Stimulated activated CD8-positive, alpha-beta memory T cell treated with anti-CD3 and anti-CD28 coated beads, Interleukin-15, amount 100 ng/mL, for 24 hours (primary cell): Measurements from ENCODE around the gene NEK7.

Source experiments
- DNase-seq: peaks from one replicate; pipeline ENCODE4 v3.0.0-alpha.2; 2020; ENCODE audit warnings: low read depth

NEK7 gene

DNA sequence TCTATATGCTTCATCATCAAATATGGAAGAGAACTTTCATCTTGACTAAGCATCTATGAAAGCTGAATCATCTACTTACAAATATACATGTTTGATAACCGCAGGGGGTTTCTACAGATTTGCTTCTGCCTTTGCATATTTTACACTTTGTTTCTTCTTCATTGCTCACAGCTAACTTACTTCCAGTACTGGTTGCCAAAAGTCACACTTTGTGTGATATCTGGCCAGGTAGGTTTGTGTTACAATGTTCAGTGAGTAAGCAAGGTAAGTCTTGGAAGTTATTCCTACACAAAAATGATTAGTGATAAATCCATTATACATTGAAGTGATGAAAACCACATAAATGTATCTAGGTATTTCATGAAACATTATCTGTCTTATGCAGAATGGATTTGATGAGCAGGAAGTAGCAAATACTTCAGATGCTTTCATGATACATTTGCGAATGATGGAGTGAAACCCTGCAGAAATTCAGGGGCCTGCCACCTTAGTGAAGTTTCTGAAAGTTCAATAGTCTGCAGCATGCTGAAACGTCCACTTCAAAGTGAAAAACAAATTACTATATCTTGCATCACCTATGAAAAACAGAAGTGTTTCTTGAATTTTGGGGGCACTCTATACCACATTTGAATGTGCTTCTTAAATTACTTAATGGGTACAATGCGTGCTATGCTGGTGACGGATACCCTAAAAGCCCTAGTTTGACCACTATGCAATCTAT lies 196.3 kb downstream of the NEK7 start:
- DNase-seq, result no peak

DNA sequence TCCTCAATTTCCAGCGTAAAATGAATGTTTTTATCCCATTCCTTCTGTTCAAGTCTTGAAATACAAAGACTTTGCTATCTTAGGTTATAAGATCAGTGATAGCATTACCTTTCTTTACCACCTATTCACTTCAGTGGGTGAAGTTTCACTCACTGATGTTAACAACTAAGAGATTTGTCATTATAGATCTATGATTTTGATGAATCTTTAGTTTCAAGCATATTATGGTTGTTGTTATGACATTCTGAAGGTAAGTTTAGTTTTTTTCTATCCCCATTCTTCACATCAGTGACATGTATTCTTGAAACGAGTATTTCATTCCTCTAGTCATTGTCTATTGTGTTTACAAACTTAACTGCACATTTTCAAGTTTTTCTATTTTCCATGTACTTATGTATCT lies 201.1 kb downstream of the NEK7 start:
- DNase-seq, result no peak

DNA sequence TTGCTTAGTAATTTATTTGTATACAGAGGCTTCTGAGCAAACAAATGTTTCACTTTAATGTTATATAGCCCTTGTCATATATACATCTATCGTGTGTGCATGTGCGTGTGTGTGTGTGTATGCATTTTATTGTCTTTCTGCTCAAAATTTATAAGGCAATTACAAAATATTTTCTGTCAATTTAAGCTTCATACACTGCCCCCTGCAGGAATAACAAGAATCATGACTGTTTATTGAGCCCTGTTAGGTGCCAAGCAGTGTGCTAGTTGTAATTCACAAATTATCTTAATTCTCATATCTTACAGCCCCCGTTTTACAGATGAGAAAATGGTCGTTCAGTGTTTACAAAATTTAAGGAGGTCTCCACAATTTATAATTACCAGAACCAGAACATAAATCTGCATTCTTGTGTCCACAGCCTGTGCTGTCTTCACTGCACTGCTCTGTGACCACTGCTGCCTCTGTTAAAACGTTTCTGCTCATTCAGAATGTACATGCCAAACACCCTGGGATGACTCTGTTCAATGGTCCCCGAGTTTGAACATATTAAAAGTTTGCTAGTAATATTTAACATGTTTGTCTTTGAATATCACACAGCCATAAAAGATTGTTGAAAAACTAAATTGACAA lies 202.3 kb downstream of the NEK7 start:
- DNase-seq, result no peak

DNA sequence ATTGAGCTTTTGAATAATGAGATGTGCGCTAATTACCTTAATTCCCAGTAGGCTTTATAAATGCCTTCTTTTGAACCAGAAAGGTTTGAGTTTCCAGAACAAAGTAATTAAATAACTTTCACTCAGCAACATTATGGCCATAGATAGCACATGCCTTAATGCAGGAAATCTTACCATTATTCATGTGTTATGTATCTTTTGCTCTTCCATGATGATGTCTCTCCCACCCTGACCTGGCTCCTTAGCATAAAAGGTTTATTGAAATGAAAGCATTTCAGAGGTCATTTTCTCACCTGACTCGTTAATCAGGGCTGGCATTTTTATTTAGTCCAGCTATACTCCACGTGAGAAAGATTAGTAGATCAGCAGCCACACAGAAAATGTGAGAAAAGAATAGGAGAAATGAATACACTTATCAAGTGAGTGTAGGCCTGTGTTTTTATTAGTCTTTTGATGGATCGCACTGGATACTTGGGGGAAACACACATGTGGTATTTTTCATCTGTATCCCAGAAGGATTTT lies 203.5 kb downstream of the NEK7 start:
- DNase-seq, result no peak

DNA sequence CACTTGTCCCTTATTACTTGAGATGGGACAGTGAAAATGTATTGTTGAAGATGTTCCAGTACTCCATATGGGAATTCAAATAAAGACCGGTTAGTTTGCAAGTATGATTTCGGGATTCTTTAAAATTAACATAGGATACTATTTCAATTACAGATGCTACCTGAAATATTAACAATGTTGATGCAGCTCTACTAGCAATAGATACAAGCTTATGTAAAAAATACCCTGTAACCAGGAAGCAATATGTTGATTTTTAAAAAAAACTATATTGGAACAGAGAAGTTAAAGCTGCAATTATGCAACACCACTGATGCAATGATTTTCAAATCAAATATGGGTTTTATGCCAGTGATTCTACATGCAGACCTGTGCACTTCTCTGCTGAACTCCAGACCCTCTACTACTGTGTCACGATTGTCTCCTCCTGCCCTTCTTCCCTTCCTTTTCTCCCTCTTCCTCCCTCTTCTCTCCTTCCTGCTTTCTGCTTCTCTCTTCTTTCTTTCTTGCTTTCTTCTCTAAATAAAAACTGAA lies 204.5 kb downstream of the NEK7 start:
- DNase-seq, result no peak

DNA sequence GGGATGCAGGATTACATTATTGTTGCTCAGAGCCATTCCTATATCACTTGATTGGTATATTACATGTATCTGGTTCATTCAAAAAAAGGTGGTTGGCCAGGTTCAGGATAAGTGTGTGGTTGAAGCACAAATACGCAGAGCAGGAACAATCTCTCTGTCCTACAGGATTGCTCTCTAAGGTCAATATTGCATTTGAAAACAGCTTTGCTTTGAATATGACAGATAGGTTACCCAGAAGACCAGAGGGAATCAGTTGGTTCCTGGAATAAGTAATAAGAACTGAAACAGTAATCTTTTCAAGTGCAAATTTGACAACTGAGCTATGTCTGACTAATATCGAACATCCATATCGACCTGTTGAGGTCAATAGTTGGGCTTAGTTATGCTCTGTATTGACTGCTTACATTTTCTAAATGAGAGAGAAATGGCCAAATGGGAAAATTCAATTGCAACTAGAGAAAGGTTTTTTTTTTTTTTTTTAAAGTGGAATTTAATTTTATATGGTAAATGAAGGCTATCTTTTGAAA lies 206.9 kb downstream of the NEK7 start:
- DNase-seq, result no peak

DNA sequence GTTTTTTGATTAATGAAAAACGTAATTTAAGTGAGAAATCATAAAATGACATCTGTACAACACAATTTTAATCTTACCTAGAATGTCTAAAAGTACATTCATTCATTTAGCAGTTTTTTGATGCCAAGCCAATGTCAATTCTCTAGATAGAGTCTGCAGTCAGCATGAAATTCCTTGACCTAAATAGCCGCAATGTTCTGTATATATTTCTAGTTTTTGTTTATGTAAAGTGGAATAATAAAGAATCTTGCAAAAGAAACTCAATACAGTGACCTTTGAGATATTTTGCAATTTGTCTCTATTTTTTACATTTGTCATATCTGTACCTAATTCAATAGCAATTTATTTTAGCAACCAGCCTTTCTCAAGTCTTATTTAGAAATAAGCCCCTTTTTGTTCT lies 207.7 kb downstream of the NEK7 start:
- no peak for DNase-seq

DNA sequence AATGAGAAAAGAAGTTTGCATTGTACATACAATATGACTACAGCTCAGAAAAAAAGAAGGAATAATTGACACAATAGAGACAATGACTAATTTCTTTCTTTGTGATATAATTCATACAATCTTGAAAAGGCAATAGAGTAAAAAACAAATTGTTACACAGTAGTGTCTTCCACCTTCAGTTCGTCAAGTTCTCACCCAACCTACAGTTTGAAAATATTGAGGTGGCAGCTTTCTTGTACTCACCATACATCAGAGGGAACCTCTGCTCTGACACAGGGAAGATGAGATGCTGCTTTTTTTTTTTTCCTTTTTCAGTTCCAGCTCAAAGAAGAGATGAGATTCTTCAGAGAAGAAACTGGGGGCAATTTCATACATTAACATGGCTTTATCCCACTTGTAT lies 210.5 kb downstream of the NEK7 start:
- DNase-seq, result no peak

DNA sequence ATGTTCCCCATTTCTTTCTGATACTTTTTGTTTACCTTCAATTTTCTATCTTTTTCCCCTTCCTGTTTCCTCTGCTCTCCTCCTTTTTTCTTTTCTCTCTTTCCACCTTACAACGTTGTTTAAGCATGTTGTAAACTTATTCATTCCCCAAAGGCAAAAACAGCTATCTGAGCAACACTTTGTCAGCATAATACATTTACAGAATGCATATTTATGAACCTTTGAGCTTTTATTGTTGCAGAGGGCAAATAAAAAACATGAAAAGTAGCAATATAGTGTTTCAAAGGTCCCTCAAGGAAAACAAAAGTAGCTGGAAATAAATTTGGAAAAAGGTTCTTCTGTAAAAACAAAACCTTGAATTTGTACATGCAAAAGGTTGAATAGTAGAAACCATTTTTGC lies 214.2 kb downstream of the NEK7 start:
- DNase-seq, result no peak
